GM21723 (cell line): Measurements from ENCODE around the gene DOK3.

ENCODE experiments used
- ATAC-seq: cut with Tn5 transposase; IDR thresholded peaks from one replicate; pipeline ENCODE4 v1.9.1; 2021; ENCODE audit warnings: mild to moderate bottlenecking, moderate library complexity; ENCODE audit not compliant: unreplicated experiment

DOK3 gene

DNA sequence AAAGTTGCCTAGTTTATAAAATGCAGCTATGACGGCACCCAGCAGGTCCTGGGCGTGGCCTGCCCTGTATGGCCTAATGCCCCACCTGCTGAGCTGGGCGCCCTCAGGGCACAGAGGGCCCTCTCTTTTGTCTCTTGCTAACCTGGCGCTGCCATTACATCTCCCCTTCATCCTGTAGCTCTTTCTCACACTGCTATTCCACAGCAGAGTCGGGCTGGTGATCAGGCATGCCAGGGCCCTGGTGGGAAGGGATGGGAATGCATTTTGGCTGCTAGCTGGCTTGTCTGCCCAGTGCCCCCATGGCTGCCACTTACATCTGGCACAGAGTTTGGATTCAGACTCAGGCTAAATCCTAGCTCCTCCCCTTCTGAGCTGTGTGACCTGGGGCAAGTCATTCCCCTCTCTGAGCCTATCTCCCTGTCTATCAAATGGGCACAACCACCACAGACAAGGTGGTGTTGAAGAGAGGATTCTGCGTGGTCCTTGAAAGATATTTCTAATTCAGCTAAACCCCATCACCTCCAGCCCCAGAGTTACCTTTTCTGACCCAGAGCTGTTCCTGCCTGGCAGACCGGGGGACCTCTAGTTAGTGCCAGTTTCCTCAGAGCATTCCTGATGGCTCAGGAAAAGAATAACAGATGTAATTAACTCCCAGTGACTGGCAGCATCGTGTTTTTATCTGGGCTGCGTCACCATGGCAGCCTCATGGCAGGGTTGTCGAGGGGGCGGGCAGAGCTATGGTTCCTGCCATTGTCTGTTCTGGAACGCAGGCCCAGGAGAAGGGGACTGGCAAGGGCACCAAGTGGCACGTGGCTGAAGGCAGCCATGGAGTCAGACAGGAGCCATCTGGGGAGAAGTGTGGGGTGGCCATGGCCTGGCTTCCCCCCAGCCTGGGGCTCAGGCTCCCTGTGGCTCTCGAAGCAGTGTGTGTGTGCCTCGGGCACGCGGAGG is 56.7 kb downstream of the DOK3 start:
- no peak for ATAC-seq
